SK-N-SH (cell line): ENCODE results near the gene DNAJC21. TPM values are rescaled to one million over a fixed set of nuclear protein-coding genes. Genes with fewer than 3 reads are reported as not detected.
A peak's percentile ranks its signal among the peaks of the same experiment; 100 is the strongest.

Experiments
- CTCF ChIA-PET: fragments of 300-600, 350-600 bp; formaldehyde crosslinking; extraction: SDS; loops from one replicate; lab custom pipeline; 2021; lab: Yijun Ruan, JAX
- POLR2A ChIA-PET: fragments of 350-600 bp; sonication (Branson Sonifier 250); formaldehyde crosslinking; extraction: SDS; loops from one replicate; lab custom pipeline; 2020; ENCODE audit warnings: antibody characterized with exemption, inconsistent platforms; lab: Yijun Ruan, JAX
- DNase-seq: peaks from one replicate; pipeline ENCODE4 v3.0.0; 2012
- H2AFZ ChIP-seq: fragments of 200-600 bp; sonication (generic); 2 replicates; pipeline ENCODE4 v1.8.1; 2016; ENCODE audit warnings: antibody characterized with exemption, mild to moderate bottlenecking, low read depth
- H3F3A ChIP-seq: fragments of 200-600 bp; sonication (generic); replicated peaks from 2 replicates; pipeline ENCODE3; 2016; ENCODE audit warnings: antibody characterized with exemption, mild to moderate bottlenecking; ENCODE audit not compliant: insufficient read depth
- H3K27ac ChIP-seq, 2 experiments: fragments of 200-500 bp in 1 of 2; fragments of 200-600 bp in 1 of 2; sonication (Bioruptor generic) in 1 of 2; sonication (generic), shearing (Covaris generic) in 1 of 2; 2 replicates each; pipeline versions ENCODE4 v1.5.1 to v1.6.1; 2014 to 2016; ENCODE audit warnings: low read depth in 2 of 2, inconsistent platforms in 1 of 2, low read length in 1 of 2, mild to moderate bottlenecking in 1 of 2, mixed read lengths in 1 of 2
- H3K27me3 ChIP-seq: fragments of 200-600 bp; sonication (generic), shearing (Covaris generic); 2 replicates; pipeline ENCODE4 v1.6.1; 2016; ENCODE audit warnings: mixed run types; ENCODE audit not compliant: insufficient read depth
- H3K36me3 ChIP-seq, 2 experiments: fragments of 200-500 bp in 1 of 2; fragments of 200-600 bp in 1 of 2; sonication (Bioruptor generic) in 1 of 2; sonication (generic) in 1 of 2; replicated peaks in 1 of 2; 2 replicates each; pipeline versions ENCODE3 to v1.5.1; 2014 to 2016; ENCODE audit warnings: low read length in 1 of 2, mild to moderate bottlenecking in 1 of 2; ENCODE audit not compliant: insufficient read depth in 2 of 2, control insufficient read depth in 1 of 2
- H3K4me1 ChIP-seq, 2 experiments: fragments of 200-500 bp in 1 of 2; fragments of 200-600 bp in 1 of 2; sonication (Bioruptor generic) in 1 of 2; sonication (generic), shearing (Covaris generic) in 1 of 2; 2 replicates each; pipeline versions ENCODE4 v1.5.1 to v1.6.1; 2014 to 2016; ENCODE audit warnings: low read depth in 1 of 2, low read length in 1 of 2, mixed run types in 1 of 2; ENCODE audit not compliant: insufficient read depth in 2 of 2, control insufficient read depth in 1 of 2
- H3K4me2 ChIP-seq: fragments of 200-600 bp; sonication (generic), shearing (Covaris generic); 2 replicates; pipeline ENCODE4 v1.6.1; 2017; ENCODE audit warnings: mixed run types
- H3K4me3 ChIP-seq, 2 experiments: fragments of 200-500 bp in 1 of 2; fragments of 200-600 bp in 1 of 2; sonication (Bioruptor generic) in 1 of 2; sonication (generic), shearing (Covaris generic) in 1 of 2; 2 replicates each; pipeline versions ENCODE4 v1.5.1 to v1.8.1; 2014 to 2016; ENCODE audit warnings: low read depth in 2 of 2, inconsistent platforms in 1 of 2, low read length in 1 of 2, mild to moderate bottlenecking in 1 of 2, mixed read lengths in 1 of 2, moderate library complexity in 1 of 2
- H3K79me2 ChIP-seq: fragments of 200-600 bp; sonication (generic); 2 replicates; pipeline ENCODE4 v1.8.1; 2017; ENCODE audit warnings: mild to moderate bottlenecking; ENCODE audit not compliant: insufficient read depth
- H3K9ac ChIP-seq: fragments of 200-600 bp; sonication (generic); 2 replicates; pipeline ENCODE4 v1.6.1; 2017; ENCODE audit warnings: mixed run types
- H3K9me2 ChIP-seq: fragments of 200-600 bp; sonication (generic); 2 replicates; pipeline ENCODE4 v1.6.1; 2017; ENCODE audit warnings: mixed run types
- H3K9me3 ChIP-seq: fragments of 200-600 bp; sonication (generic); 2 replicates; pipeline ENCODE4 v1.6.1; 2017; ENCODE audit warnings: mixed run types, mild to moderate bottlenecking, moderate library complexity
- H4K20me1 ChIP-seq: fragments of 200-600 bp; sonication (generic); 2 replicates; pipeline ENCODE4 v1.6.1; 2017; ENCODE audit warnings: mild to moderate bottlenecking, mixed run types; ENCODE audit not compliant: insufficient read depth
- EP300 ChIP-seq, 2 experiments: IDR thresholded peaks; 2 replicates each; pipeline versions ENCODE4 v1.4.0 to v1.6.1; 2012; ENCODE audit warnings: borderline replicate concordance in 1 of 2, low read depth in 1 of 2, low read length in 1 of 2
- EZH2phosphoT487 ChIP-seq: fragments of 200-600 bp; sonication (generic); IDR thresholded peaks from 2 replicates; pipeline ENCODE4 v1.6.1; 2017; ENCODE audit warnings: low read depth, mixed run types, mild to moderate bottlenecking, antibody characterized with exemption, moderate library complexity, borderline replicate concordance
- FOSL2 ChIP-seq: IDR thresholded peaks from 2 replicates; pipeline ENCODE4 v1.4.0; 2012; ENCODE audit warnings: low read depth, mild to moderate bottlenecking, moderate library complexity, borderline replicate concordance
- FOXJ3 ChIP-seq: sonication (generic); formaldehyde crosslinking; IDR thresholded peaks from 2 replicates; pipeline ENCODE4 v1.5.1; 2020; ENCODE audit warnings: mild to moderate bottlenecking, missing genetic modification reagents
- FOXM1 ChIP-seq: IDR thresholded peaks from 2 replicates; pipeline ENCODE4 v1.4.0; 2012; ENCODE audit warnings: low read depth, mild to moderate bottlenecking
- JUND ChIP-seq: IDR thresholded peaks from 2 replicates; pipeline ENCODE4 v1.4.0; 2012
- MXI1 ChIP-seq: IDR thresholded peaks from 2 replicates; pipeline ENCODE4 v1.6.1; 2012; ENCODE audit warnings: mild to moderate bottlenecking, low read depth, low read length, improper control_type of control experiment
- NFIC ChIP-seq: IDR thresholded peaks from 2 replicates; pipeline ENCODE4 v1.4.0; 2012; ENCODE audit warnings: borderline replicate concordance
- NRF1 ChIP-seq: IDR thresholded peaks from 2 replicates; pipeline ENCODE4 v1.6.1; 2012; ENCODE audit warnings: low read depth, mild to moderate bottlenecking, low read length
- PBX3 ChIP-seq: IDR thresholded peaks from 2 replicates; pipeline ENCODE4; 2012
- RAD21 ChIP-seq: IDR thresholded peaks from 2 replicates; pipeline ENCODE4 v1.6.1; 2012; ENCODE audit warnings: mild to moderate bottlenecking, low read length
- REST ChIP-seq: IDR thresholded peaks from 2 replicates; pipeline ENCODE4 v1.6.1; 2012; ENCODE audit warnings: mild to moderate bottlenecking, low read depth, low read length, moderate library complexity
- SIN3A ChIP-seq: IDR thresholded peaks from 2 replicates; pipeline ENCODE4 v1.6.1; 2012; ENCODE audit warnings: low read depth, mild to moderate bottlenecking, low read length, moderate library complexity, borderline replicate concordance
- SMC3 ChIP-seq: IDR thresholded peaks from 2 replicates; pipeline ENCODE4 v1.6.1; 2012; ENCODE audit warnings: low read depth, low read length, improper control_type of control experiment
- TAF1 ChIP-seq: IDR thresholded peaks from 2 replicates; pipeline ENCODE4 v1.6.1; 2012; ENCODE audit warnings: low read depth, mild to moderate bottlenecking, low read length, moderate library complexity, borderline replicate concordance
- TCF12 ChIP-seq: IDR thresholded peaks from 2 replicates; pipeline ENCODE4 v1.4.0; 2012
- TEAD4 ChIP-seq: IDR thresholded peaks from 2 replicates; pipeline ENCODE4 v1.4.0; 2012; ENCODE audit warnings: mild to moderate bottlenecking, borderline replicate concordance; ENCODE audit not compliant: insufficient read depth
- USF1 ChIP-seq: IDR thresholded peaks from 2 replicates; pipeline ENCODE4 v1.4.0; 2012; ENCODE audit warnings: low read depth, borderline replicate concordance
- YY1 ChIP-seq: IDR thresholded peaks from 2 replicates; pipeline ENCODE4 v1.4.0; 2012; ENCODE audit warnings: low read depth, mild to moderate bottlenecking
- WGBS: methylation state at CpG from one replicate; pipeline ENCODE4 v1.1.6; 2017; ENCODE audit warnings: low lambda C conversion rate; 5-methylcytosine and 5-hydroxymethylcytosine counted together
- polyA plus RNA-seq, 3 experiments: library from polyadenylated mRNA; depleted of rRNA; stranded (reverse); fragments of >200 nt; gene quantifications; 2 replicates each; pipeline ENCODE4 v1.2.3, GENCODE V29; 2012

Gene DNAJC21
- polyA plus RNA-seq, 1 of the 3 experiments (the other 2 are of a cell fraction) = 8.8 TPM

DNA sequence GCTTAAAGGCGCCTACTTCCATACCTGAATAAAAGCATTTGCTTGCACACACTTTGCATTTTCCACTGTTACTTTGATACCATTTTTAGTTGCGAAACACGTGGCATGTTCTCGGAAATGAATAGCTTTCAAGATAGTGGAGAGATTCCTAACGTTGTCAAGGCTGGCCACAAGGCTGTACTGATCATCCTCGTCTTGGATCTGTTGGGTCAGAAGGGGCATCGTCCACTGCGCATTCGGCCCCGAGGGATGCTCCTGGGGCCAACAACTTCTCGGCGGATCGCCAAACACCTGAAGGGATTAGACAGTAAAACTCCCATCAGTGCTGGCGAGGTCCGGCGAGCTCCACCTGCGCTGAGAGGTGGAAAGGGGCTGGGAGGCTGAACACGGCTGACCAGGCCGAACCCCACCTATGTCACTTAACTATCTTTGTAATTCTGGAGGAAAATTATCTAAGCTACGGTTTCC lies 14.7 kb upstream of the DNAJC21 start:
- POLR2A ChIA-PET = interaction anchor here (1.1 to 1.8 kb wide), 5 partner anchors 9 to 907 kb away, joined by 3 to 32 read pairs (median 8); partner anchors contain the start of genes AMACR, DNAJC21 and RAI14

GRCh38 chr5:34915139-34915855 lies 14.1 kb upstream of the DNAJC21 start, which contains the start of the genes BRIX1 and RAD1:
Gene BRIX1, plus strand, starts transcription at chr5:34915711. Its CDS starts 28 bp downstream, at chr5:34915739.
Gene RAD1, minus strand, starts transcription at chr5:34915504. Its CDS starts 612 bp downstream, at chr5:34914892.
- 2% methylated on average over 52 of the region's 67 CpGs for WGBS
- Histone ChIP-seq H3F3A (peaks cover 11% of the 10 kb centered on the region), H3K4me2 (peak within 1 kb of the TSS; percentile 78), H2AFZ (peak within 1 kb of the TSS; percentile 89), H3K27ac (peak within 1 kb of the TSS; percentile 83 to 92), H3K9ac (peak within 1 kb of the TSS; percentile 88), H3K9me2 (no peaks in the 10 kb centered on the region), H3K4me3 (peak within 1 kb of the TSS; percentile 96 to 100), H3K36me3 (peaks cover 33 to 41% of the 10 kb centered on the region in 2 experiments), H3K9me3 (no peaks in the 10 kb centered on the region), H3K4me1 (peaks cover 12 to 16% of the 10 kb centered on the region in 2 experiments), H3K79me2 (peaks cover 91% of the 10 kb centered on the region), H3K27me3 (no peaks in the 10 kb centered on the region), H4K20me1 (no peaks in the 10 kb centered on the region)
- ChIA-PET CTCF (interaction anchor here (0.8 to 1.9 kb wide), 5 partner anchors 15 to 440 kb away, joined by 3 to 6 read pairs (median 3); no protein-coding TSS in a partner anchor), POLR2A (interaction anchor here (0.6 to 1.8 kb wide), 7 partner anchors 9 to 907 kb away, joined by 3 to 32 read pairs (median 4); partner anchors contain the start of genes AMACR, DNAJC21 and RAI14)
- DNase-seq = peak; percentile 90
- TF ChIP-seq NRF1 (no peak), JUND (no peak; the same call in 1 of the 2 replicates), TCF12 (peak; percentile 44), FOXM1 (no peak), YY1 (peak; percentile 98), NFIC (no peak), REST (peak; percentile 57), EZH2phosphoT487 (no peak), TEAD4 (no peak), FOXJ3 (0 out of 2 replicates have a peak, but pooled peaks have one; percentile 42), MXI1 (peak; percentile 88), USF1 (no peak), FOSL2 (no peak; the same call in 1 of the 2 replicates), PBX3 (peak; percentile 11; the same call in 1 of the 2 replicates), TAF1 (peak; percentile 96), RAD21 (no peak), SIN3A (peak; percentile 69; the same call in 1 of the 2 replicates), EP300 (IDR thresholded peaks at IDR 0.05; ENCODE audit: borderline replicate concordance in 1 of 2, low read depth in 1 of 2, low read length in 1 of 2) (peak in 1 of 2 experiments; percentile 55; a peak in 1 of 4 replicates), SMC3 (no peak)

More for the DNA sequence above, 14.7 kb upstream of the DNAJC21 start:
- peak overlapping the region; percentile 88 for H3K9ac ChIP-seq
- WGBS = under 1% methylated on average over 19 of the region's 20 CpGs
- TF ChIP-seq SIN3A = no peak
- TF ChIP-seq TCF12 = no peak
- TF ChIP-seq MXI1 = peak; percentile 60; the same call in 1 of the 2 replicates
- TF ChIP-seq, all 33 proteins: peak for 1
- no peaks in the 10 kb centered on the region for H3K27me3 ChIP-seq
- no peaks in the 10 kb centered on the region for H3K9me3 ChIP-seq
- peaks cover 30 to 35% of the 10 kb centered on the region in 2 experiments for H3K36me3 ChIP-seq
- peaks cover 7% of the 10 kb centered on the region for H3F3A ChIP-seq
- peaks cover 12 to 16% of the 10 kb centered on the region in 2 experiments for H3K4me1 ChIP-seq
- H4K20me1 ChIP-seq = no peaks in the 10 kb centered on the region
- peak overlapping the region; percentile 83 to 92 for H3K27ac ChIP-seq
- H2AFZ ChIP-seq = peak overlapping the region; percentile 78
- peaks cover 85% of the 10 kb centered on the region for H3K79me2 ChIP-seq
- CTCF ChIA-PET = interaction anchor here (0.8 to 1.9 kb wide), 3 partner anchors 16 to 89 kb away, joined by 3 to 6 read pairs (median 5); no protein-coding TSS in a partner anchor
- H3K4me2 ChIP-seq = peak overlapping the region; percentile 78
- no peak for DNase-seq
- H3K9me2 ChIP-seq = no peaks in the 10 kb centered on the region
- peak overlapping the region; percentile 96 to 100 for H3K4me3 ChIP-seq
